ENCODE data around the gene SYNDIG1. TPM values are rescaled to one million over a fixed set of nuclear protein-coding genes. Genes with fewer than 3 reads are reported as not detected.

Gene SYNDIG1
- total RNA-seq, 1 experiment from 2014 or later = not detected

DNA sequence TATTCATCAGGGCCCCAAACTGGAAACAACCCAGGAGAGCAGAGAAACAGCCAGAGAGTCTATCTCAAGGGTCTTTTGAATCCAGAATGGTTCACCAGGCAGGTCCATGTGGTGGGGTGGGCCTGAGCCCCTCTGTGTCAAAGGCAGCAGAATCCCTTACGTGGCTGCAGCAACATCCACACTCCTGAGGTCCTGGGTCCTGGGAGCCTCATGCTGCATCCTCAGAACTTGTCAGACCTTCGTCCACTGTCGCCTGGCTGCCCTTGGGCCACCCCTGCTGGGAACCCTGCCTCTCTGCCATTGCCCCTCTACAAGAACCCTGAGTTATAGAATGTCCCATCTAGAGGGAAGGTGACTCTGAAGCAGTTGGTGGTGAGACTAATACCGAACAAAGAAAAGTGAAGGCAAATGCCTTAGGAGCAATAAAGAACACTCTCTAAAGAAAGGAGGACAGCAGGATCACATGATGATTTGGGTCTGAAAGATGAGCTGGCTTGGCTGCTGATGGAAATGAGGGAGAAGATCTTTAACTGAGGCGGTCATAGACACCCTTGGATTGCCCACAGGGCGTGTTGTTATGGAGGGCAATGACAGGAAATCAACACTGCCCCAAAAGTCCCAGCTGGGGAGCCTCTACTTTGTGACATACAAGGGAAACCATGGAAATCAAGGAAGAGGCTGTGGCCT is 161.2 kb downstream of the SYNDIG1 start:
- Histone ChIP-seq H3K9ac (ENCODE audit: low read length) (no peak overlapping the region), H3K9me2 (replicated peaks; ENCODE audit: insufficient read depth, low read length) (no peaks in the 10 kb centered on the region), H3K4me3 (ENCODE audit: low read length) (no peak overlapping the region), H3K79me2 (ENCODE audit: low read length) (no peaks in the 10 kb centered on the region), H3K27me3 (ENCODE audit: low read length) (no peaks in the 10 kb centered on the region), H3K9me3 (ENCODE audit: low read length) (no peaks in the 10 kb centered on the region), H4K20me1 (ENCODE audit: insufficient read depth, low read depth, low read length) (no peaks in the 10 kb centered on the region), H3K36me3 (ENCODE audit: insufficient read depth, low read length) (no peaks in the 10 kb centered on the region), H3K27ac (ENCODE audit: low read length) (no peak overlapping the region), H3K4me1 (ENCODE audit: low read length) (peaks cover 20% of the 10 kb centered on the region), H3K4me2 (ENCODE audit: low read depth, low read length, poor library complexity, severe bottlenecking) (peak overlapping the region; percentile 0), H2AFZ (ENCODE audit: low read length) (no peak overlapping the region)
- DNase-seq = no peak

DNA sequence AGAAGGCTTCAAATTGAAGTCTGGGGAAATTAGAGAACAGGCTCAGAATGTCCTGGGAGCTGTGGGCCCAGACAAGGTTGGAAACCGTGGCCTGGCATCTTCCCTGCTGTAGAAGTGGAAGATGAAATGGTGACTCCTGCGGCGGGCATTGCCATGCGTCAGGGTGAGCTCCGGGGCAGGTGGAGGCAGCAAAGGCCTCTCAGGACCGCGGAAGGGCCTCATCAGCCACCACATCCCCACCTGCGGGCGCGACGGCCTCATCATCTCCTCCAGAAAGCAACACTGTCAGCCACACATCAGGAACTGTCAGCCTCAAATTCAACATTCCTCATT is 161.7 kb downstream of the SYNDIG1 start:
- Histone ChIP-seq H3K9ac (ENCODE audit: low read length) (no peak overlapping the region), H3K4me1 (ENCODE audit: low read length) (peaks cover 24% of the 10 kb centered on the region), H3K4me3 (ENCODE audit: low read length) (no peak overlapping the region), H3K4me2 (ENCODE audit: low read depth, low read length, poor library complexity, severe bottlenecking) (no peak overlapping the region), H3K36me3 (ENCODE audit: insufficient read depth, low read length) (no peaks in the 10 kb centered on the region), H3K27ac (ENCODE audit: low read length) (no peak overlapping the region), H3K9me2 (replicated peaks; ENCODE audit: insufficient read depth, low read length) (no peaks in the 10 kb centered on the region), H3K27me3 (ENCODE audit: low read length) (no peaks in the 10 kb centered on the region), H2AFZ (ENCODE audit: low read length) (no peak overlapping the region), H4K20me1 (ENCODE audit: insufficient read depth, low read depth, low read length) (no peaks in the 10 kb centered on the region), H3K79me2 (ENCODE audit: low read length) (no peaks in the 10 kb centered on the region), H3K9me3 (ENCODE audit: low read length) (no peaks in the 10 kb centered on the region)
- DNase-seq = no peak

DNA sequence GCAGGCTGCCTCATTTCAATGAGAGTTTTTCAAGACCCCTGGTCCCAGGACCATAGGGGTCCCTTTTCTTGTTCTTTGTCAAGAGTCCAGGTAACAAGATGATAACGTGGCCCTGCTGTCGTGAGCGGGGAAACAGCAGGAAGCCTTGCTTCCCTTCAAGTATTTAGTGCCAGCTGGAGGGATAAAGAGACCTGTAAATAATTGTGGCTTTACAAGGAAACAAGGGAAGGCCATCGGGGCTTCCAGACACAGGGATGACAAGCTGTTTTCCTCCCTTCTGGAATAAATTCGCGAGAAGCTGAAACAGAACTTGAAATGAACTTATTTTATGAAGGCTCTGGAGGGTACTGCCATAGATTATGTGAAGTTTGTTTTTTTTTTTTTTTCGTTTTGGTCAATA is 163.2 kb downstream of the SYNDIG1 start:
- Histone ChIP-seq H2AFZ (ENCODE audit: low read length) (no peak overlapping the region), H3K9me3 (ENCODE audit: low read length) (no peaks in the 10 kb centered on the region), H3K9me2 (replicated peaks; ENCODE audit: insufficient read depth, low read length) (no peaks in the 10 kb centered on the region), H3K4me1 (ENCODE audit: low read length) (peaks cover 24% of the 10 kb centered on the region), H3K27ac (ENCODE audit: low read length) (no peak overlapping the region), H3K27me3 (ENCODE audit: low read length) (no peaks in the 10 kb centered on the region), H3K4me3 (ENCODE audit: low read length) (no peak overlapping the region), H3K4me2 (ENCODE audit: low read depth, low read length, poor library complexity, severe bottlenecking) (no peak overlapping the region), H4K20me1 (ENCODE audit: insufficient read depth, low read depth, low read length) (peaks cover under 1% of the 10 kb centered on the region; the same call in 1 of the 2 replicates), H3K79me2 (ENCODE audit: low read length) (no peaks in the 10 kb centered on the region), H3K9ac (ENCODE audit: low read length) (no peak overlapping the region), H3K36me3 (ENCODE audit: insufficient read depth, low read length) (no peaks in the 10 kb centered on the region)
- no peak for DNase-seq

DNA sequence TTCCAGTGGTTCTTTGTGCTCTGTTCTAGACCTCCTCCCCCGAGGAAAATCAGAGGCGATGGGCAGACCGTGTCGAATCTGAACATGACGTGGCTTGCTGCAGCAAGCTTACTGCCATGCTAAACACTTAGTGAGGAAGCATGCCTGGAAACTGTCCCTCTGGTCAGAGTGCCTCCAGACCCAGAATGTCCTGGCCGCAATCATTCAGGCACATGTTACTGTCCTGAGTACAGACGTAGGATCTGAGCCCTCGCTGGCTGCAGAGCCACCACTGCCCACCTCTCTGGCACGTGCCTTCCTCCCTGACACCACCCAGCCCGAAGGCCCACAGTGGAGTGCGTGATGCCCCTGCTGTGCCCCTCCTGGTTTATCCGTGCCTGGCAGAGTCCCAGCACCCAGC is 163.6 kb downstream of the SYNDIG1 start:
- Histone ChIP-seq H3K79me2 (ENCODE audit: low read length) (no peaks in the 10 kb centered on the region), H3K27ac (ENCODE audit: low read length) (no peak overlapping the region), H3K4me1 (ENCODE audit: low read length) (peaks cover 29% of the 10 kb centered on the region)

DNA sequence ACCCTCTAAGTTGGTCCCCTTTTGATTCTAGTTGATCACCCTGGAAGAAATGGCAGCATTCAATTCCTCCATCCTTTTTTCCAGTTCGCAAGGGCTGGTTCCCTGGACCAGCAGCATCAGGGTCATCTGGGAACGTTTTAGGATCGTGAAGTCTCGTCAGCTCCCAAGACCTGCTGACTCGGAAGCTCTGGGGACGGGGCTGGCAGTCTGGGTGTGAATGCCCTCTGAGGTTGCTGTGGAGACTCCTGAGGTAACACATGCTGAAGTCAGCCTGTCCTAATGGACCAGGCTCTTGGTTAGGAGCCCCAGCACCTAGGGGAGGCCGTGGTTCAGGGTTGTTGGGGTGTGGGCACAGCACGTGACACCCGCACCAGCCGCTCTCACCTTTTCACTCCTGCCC is 164.1 kb downstream of the SYNDIG1 start:
- no peaks in the 10 kb centered on the region for H3K27me3 ChIP-seq (ENCODE audit: low read length)
- H3K4me2 ChIP-seq (ENCODE audit: low read depth, low read length, poor library complexity, severe bottlenecking) = no peak overlapping the region
- no peak overlapping the region for H3K4me3 ChIP-seq (ENCODE audit: low read length)
- H3K4me1 ChIP-seq (ENCODE audit: low read length) = peaks cover 34% of the 10 kb centered on the region
- no peak overlapping the region for H3K27ac ChIP-seq (ENCODE audit: low read length)
- no peak overlapping the region for H3K9ac ChIP-seq (ENCODE audit: low read length)
- no peak overlapping the region for H2AFZ ChIP-seq (ENCODE audit: low read length)
- no peaks in the 10 kb centered on the region for H3K36me3 ChIP-seq (ENCODE audit: insufficient read depth, low read length)
- no peaks in the 10 kb centered on the region for H3K9me2 ChIP-seq (replicated peaks; ENCODE audit: insufficient read depth, low read length)
- H4K20me1 ChIP-seq (ENCODE audit: insufficient read depth, low read depth, low read length) = peaks cover 5% of the 10 kb centered on the region; the same call in 1 of the 2 replicates
- H3K9me3 ChIP-seq (ENCODE audit: low read length) = no peaks in the 10 kb centered on the region
- no peaks in the 10 kb centered on the region for H3K79me2 ChIP-seq (ENCODE audit: low read length)
- no peak for DNase-seq

More for the DNA sequence above, 163.6 kb downstream of the SYNDIG1 start:
- Histone ChIP-seq H4K20me1 (ENCODE audit: insufficient read depth, low read depth, low read length) (peaks cover 5% of the 10 kb centered on the region; the same call in 1 of the 2 replicates), H2AFZ (ENCODE audit: low read length) (no peak overlapping the region), H3K4me3 (ENCODE audit: low read length) (no peak overlapping the region), H3K36me3 (ENCODE audit: insufficient read depth, low read length) (no peaks in the 10 kb centered on the region), H3K9ac (ENCODE audit: low read length) (no peak overlapping the region), H3K9me2 (replicated peaks; ENCODE audit: insufficient read depth, low read length) (no peaks in the 10 kb centered on the region), H3K4me2 (ENCODE audit: low read depth, low read length, poor library complexity, severe bottlenecking) (no peak overlapping the region), H3K9me3 (ENCODE audit: low read length) (no peaks in the 10 kb centered on the region), H3K27me3 (ENCODE audit: low read length) (no peaks in the 10 kb centered on the region)
- no peak for DNase-seq

DNA sequence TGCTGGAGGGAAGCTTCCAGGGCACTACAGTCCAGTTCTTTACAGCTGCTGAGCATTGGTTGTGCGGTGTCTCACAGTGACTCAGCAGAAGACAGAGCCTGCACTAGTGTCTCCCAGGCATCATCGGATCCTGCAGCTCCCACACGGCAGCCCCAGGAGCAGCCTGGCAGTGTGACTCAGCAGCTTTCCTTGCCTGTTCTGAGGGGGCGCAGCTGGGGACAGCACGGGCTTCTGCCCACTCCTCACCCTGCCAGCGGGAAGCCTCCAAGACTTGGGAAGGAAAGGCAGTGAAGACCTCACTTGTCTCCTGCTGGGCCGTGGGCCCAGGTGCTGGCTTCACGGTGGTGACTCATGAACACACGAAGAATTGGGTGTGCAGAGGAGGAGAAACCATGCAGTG is 165.4 kb downstream of the SYNDIG1 start:
- H3K4me2 ChIP-seq (ENCODE audit: low read depth, low read length, poor library complexity, severe bottlenecking) = no peak overlapping the region

DNA sequence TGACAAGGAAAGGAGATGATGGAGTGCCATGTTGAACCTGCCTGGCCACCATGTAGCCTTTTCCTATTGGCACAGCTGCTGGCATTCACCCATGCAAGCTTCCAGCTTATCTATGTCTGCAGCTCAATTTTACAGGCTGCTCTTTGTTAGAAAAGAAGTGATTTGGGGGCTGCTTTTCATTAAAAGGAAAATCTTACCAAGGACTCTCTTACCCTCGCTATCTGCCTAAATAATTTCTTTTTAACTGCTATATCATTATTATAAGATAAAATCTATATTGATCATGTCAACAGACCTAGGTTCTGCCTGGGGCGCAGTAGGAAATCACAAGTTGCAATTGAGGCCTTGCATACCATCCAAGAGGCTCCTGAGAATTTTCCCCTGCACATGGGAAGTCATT is 167.2 kb downstream of the SYNDIG1 start:
- Histone ChIP-seq H3K27me3 (ENCODE audit: low read length) (no peaks in the 10 kb centered on the region), H3K9me3 (ENCODE audit: low read length) (no peaks in the 10 kb centered on the region), H3K27ac (ENCODE audit: low read length) (no peak overlapping the region), H3K4me2 (ENCODE audit: low read depth, low read length, poor library complexity, severe bottlenecking) (no peak overlapping the region), H3K79me2 (ENCODE audit: low read length) (no peaks in the 10 kb centered on the region), H3K4me3 (ENCODE audit: low read length) (no peak overlapping the region), H2AFZ (ENCODE audit: low read length) (no peak overlapping the region), H4K20me1 (ENCODE audit: insufficient read depth, low read depth, low read length) (peaks cover 5% of the 10 kb centered on the region; the same call in 1 of the 2 replicates), H3K9ac (ENCODE audit: low read length) (no peak overlapping the region), H3K36me3 (ENCODE audit: insufficient read depth, low read length) (no peaks in the 10 kb centered on the region), H3K4me1 (ENCODE audit: low read length) (peaks cover 26% of the 10 kb centered on the region), H3K9me2 (replicated peaks; ENCODE audit: insufficient read depth, low read length) (no peaks in the 10 kb centered on the region)
- no peak for DNase-seq

More for the DNA sequence above, 165.4 kb downstream of the SYNDIG1 start:
- H3K36me3 ChIP-seq (ENCODE audit: insufficient read depth, low read length) = no peaks in the 10 kb centered on the region
- peaks cover 5% of the 10 kb centered on the region; the same call in 1 of the 2 replicates for H4K20me1 ChIP-seq (ENCODE audit: insufficient read depth, low read depth, low read length)
- H2AFZ ChIP-seq (ENCODE audit: low read length) = no peak overlapping the region
- peaks cover 32% of the 10 kb centered on the region for H3K4me1 ChIP-seq (ENCODE audit: low read length)
- no peaks in the 10 kb centered on the region for H3K9me3 ChIP-seq (ENCODE audit: low read length)
- DNase-seq = no peak
- no peak overlapping the region for H3K27ac ChIP-seq (ENCODE audit: low read length)
- H3K9me2 ChIP-seq (replicated peaks; ENCODE audit: insufficient read depth, low read length) = no peaks in the 10 kb centered on the region
- no peak overlapping the region for H3K9ac ChIP-seq (ENCODE audit: low read length)
- H3K4me3 ChIP-seq (ENCODE audit: low read length) = no peak overlapping the region
- H3K79me2 ChIP-seq (ENCODE audit: low read length) = no peaks in the 10 kb centered on the region
- H3K27me3 ChIP-seq (ENCODE audit: low read length) = no peaks in the 10 kb centered on the region

DNA sequence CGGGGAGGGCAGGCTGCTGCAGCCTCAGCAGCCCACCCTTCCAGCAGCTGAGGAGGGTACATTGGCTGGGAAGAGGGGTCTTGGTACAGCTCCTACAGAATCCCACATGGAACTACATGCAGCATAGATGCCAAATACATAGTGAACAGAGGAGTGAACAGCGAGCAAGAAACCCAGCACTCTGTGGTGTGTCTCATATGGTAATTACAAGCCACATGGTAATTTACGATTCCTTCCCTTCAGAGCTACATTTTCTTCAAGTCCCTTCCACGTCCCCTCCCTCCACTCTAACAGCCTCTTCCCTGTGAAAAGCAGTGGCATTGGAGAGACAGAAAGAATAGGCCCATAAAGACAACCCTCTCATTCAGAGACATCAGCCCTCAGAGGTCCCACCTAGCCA is 167.7 kb downstream of the SYNDIG1 start:
- Histone ChIP-seq H3K9me3 (ENCODE audit: low read length) (no peaks in the 10 kb centered on the region), H3K9ac (ENCODE audit: low read length) (no peak overlapping the region), H3K36me3 (ENCODE audit: insufficient read depth, low read length) (no peaks in the 10 kb centered on the region), H3K9me2 (replicated peaks; ENCODE audit: insufficient read depth, low read length) (no peaks in the 10 kb centered on the region), H3K27ac (ENCODE audit: low read length) (no peak overlapping the region), H3K27me3 (ENCODE audit: low read length) (no peaks in the 10 kb centered on the region), H4K20me1 (ENCODE audit: insufficient read depth, low read depth, low read length) (peaks cover 5% of the 10 kb centered on the region; the same call in 1 of the 2 replicates), H3K4me2 (ENCODE audit: low read depth, low read length, poor library complexity, severe bottlenecking) (no peak overlapping the region), H3K4me3 (ENCODE audit: low read length) (no peak overlapping the region), H3K79me2 (ENCODE audit: low read length) (no peaks in the 10 kb centered on the region), H2AFZ (ENCODE audit: low read length) (no peak overlapping the region), H3K4me1 (ENCODE audit: low read length) (peaks cover 26% of the 10 kb centered on the region)
- no peak for DNase-seq
